HG02798 (cell line): Measurements from ENCODE around the gene CTTNBP2NL.
A peak's percentile ranks its signal among the peaks of the same experiment; 100 is the strongest.
"Not testable (repeated sequence)": the region's sequence is repeated elsewhere in the genome, so short reads cannot be mapped to it uniquely, and the experiment has no call there.

Experiments
- ATAC-seq: cut with Tn5 transposase; IDR thresholded peaks from one replicate; pipeline ENCODE4 v1.9.1; 2021; ENCODE audit warnings: mild to moderate bottlenecking; ENCODE audit not compliant: unreplicated experiment, poor library complexity

The CTTNBP2NL gene

GRCh38 chr1:112386024-112386723 lies 9.8 kb upstream of the CTTNBP2NL start:
- ATAC-seq = no peak

- ATAC-seq = no peak
Observed at GRCh38 chr1:112386731-112387346, 9.2 kb upstream of the CTTNBP2NL start.

- no peak for ATAC-seq
Observed at GRCh38 chr1:112387807-112388206, 8.2 kb upstream of the CTTNBP2NL start.

GRCh38 chr1:112388436-112388835 lies 7.6 kb upstream of the CTTNBP2NL start:
- ATAC-seq = no peak

- no peak for ATAC-seq
Observed at GRCh38 chr1:112389689-112390088, 6.3 kb upstream of the CTTNBP2NL start.

GRCh38 chr1:112390335-112390734 lies 5.7 kb upstream of the CTTNBP2NL start:
- ATAC-seq = not testable (repeated sequence)

- peak; percentile 71 for ATAC-seq
Observed at GRCh38 chr1:112390775-112391602, 5.0 kb upstream of the CTTNBP2NL start.

- ATAC-seq = no peak
Observed at GRCh38 chr1:112391603-112391940, 4.4 kb upstream of the CTTNBP2NL start.

- no peak for ATAC-seq
Observed at GRCh38 chr1:112393631-112393974, 2.4 kb upstream of the CTTNBP2NL start.

- no peak for ATAC-seq
Observed at GRCh38 chr1:112394743-112395062, 1.3 kb upstream of the CTTNBP2NL start.

- no peak for ATAC-seq
Observed at GRCh38 chr1:112395256-112395820, 676 bp upstream of the CTTNBP2NL start.

- no peak for ATAC-seq
Observed at GRCh38 chr1:112396653-112397471, 848 bp downstream of the CTTNBP2NL start.

- no peak for ATAC-seq
Observed at GRCh38 chr1:112397841-112398240, 1.8 kb downstream of the CTTNBP2NL start.

GRCh38 chr1:112399456-112399855 lies 3.4 kb downstream of the CTTNBP2NL start:
- ATAC-seq = peak; percentile 28

GRCh38 chr1:112400706-112401105 lies 4.7 kb downstream of the CTTNBP2NL start:
- ATAC-seq = not testable (repeated sequence)

GRCh38 chr1:112402682-112403643 lies 6.9 kb downstream of the CTTNBP2NL start:
- peak; percentile 62 for ATAC-seq

GRCh38 chr1:112406771-112407170 lies 10.8 kb downstream of the CTTNBP2NL start:
- no peak for ATAC-seq

- ATAC-seq = no peak
Observed at GRCh38 chr1:112409414-112409813, 13.4 kb downstream of the CTTNBP2NL start.

- ATAC-seq = no peak
Observed at GRCh38 chr1:112410673-112411072, 14.7 kb downstream of the CTTNBP2NL start.
